Astrocyte of the spinal cord (primary cell): ENCODE data around the gene GPR39.

Source experiments
- DNase-seq: peaks from one replicate; pipeline ENCODE4 v3.0.0; 2011; ENCODE audit warnings: low read depth, low spot score
- H3K4me3 ChIP-seq: 2 replicates; pipeline ENCODE4 v1.5.1; 2011; ENCODE audit warnings: low read depth, mild to moderate bottlenecking, low read length, moderate library complexity
- CTCF ChIP-seq: IDR thresholded peaks from 2 replicates; pipeline ENCODE4 v1.5.1; 2012; ENCODE audit warnings: low read depth, mild to moderate bottlenecking, low read length, inconsistent platforms
- in situ Hi-C: cut with HindIII; loops from 2 replicates; pipeline ENCODE4 v1.10.0; 2017; ENCODE audit warnings: low sequenced_read_pairs

GPR39 gene

GRCh38 chr2:132544006-132544630, 127.5 kb downstream of the GPR39 start:
- no peak overlapping the region for H3K4me3 ChIP-seq
- no peak for DNase-seq
- TF ChIP-seq CTCF: no peak
- in situ Hi-C loops: no loop called here

- DNase-seq: peak; percentile 82
- peak; percentile 65 for TF ChIP-seq CTCF
- in situ Hi-C loops: no loop called here
- no peak overlapping the region for H3K4me3 ChIP-seq
These were observed 130.6 kb downstream of the GPR39 start for GRCh38 chr2:132547090-132547687.

GRCh38 chr2:132549935-132550670, 133.5 kb downstream of the GPR39 start:
- peak; percentile 3 for DNase-seq
- in situ Hi-C loops: no loop called here
- TF ChIP-seq CTCF: no peak
- no peak overlapping the region for H3K4me3 ChIP-seq

- no peak for TF ChIP-seq CTCF
- H3K4me3 ChIP-seq: no peak overlapping the region
- DNase-seq: peak; percentile 25
- in situ Hi-C loops: no loop called here
These were observed 134.3 kb downstream of the GPR39 start for GRCh38 chr2:132550946-132551345.

- H3K4me3 ChIP-seq: no peak overlapping the region
- in situ Hi-C loops: no loop called here
- DNase-seq: no peak
- TF ChIP-seq CTCF: no peak
These were observed 141.1 kb downstream of the GPR39 start for GRCh38 chr2:132557694-132558093.

GRCh38 chr2:132559326-132559725, 142.7 kb downstream of the GPR39 start:
- TF ChIP-seq CTCF: no peak
- no peak overlapping the region for H3K4me3 ChIP-seq
- no peak for DNase-seq
- in situ Hi-C loops: no loop called here
